Measurements from ENCODE around the gene DUSP6.

Gene DUSP6

GRCh38 chr12:89323568-89324218 lies 28.6 kb downstream of the DUSP6 start:
- no peak for TF ChIP-seq Cebpa-rat (IDR thresholded peaks at IDR 0.05)
- no peaks in the 10 kb centered on the region for H3K4me1 ChIP-seq
- no peaks in the 10 kb centered on the region for H3K27me3 ChIP-seq
- no peak overlapping the region for H3K4me3 ChIP-seq
- H3K4me2 ChIP-seq, result no peak overlapping the region
- no peak overlapping the region for H3K9ac ChIP-seq
- H4K20me1 ChIP-seq, result no peaks in the 10 kb centered on the region
- H3K9me3 ChIP-seq, result no peaks in the 10 kb centered on the region
- no peak overlapping the region for H3K27ac ChIP-seq
- H3K36me3 ChIP-seq, result no peaks in the 10 kb centered on the region

DNA sequence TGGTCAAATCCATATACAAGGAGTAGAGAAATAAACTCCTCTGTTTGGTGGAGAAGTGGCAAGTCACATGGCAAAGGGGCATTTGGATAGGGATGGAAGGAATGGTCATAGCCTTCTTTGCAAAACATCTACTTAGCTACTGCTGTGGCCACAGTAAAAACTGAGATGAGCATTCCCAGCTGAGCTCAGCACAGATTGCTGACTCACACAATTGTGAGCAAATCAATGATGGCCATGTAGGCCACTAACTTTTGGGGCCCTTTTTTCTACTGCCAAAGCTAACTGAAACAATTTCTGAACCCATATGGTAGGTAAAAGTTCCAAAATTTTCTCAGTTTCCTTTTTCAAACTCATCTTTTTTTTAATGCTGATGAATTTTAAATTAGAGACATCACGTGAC lies 31.6 kb downstream of the DUSP6 start:
- Histone ChIP-seq H3K4me2 (no peak overlapping the region), H3K4me3 (no peak overlapping the region), H4K20me1 (no peaks in the 10 kb centered on the region), H3K9me3 (no peaks in the 10 kb centered on the region), H3K4me1 (no peaks in the 10 kb centered on the region), H3K27ac (no peak overlapping the region), H3K9ac (no peak overlapping the region), H3K36me3 (no peaks in the 10 kb centered on the region), H3K27me3 (no peaks in the 10 kb centered on the region)
- TF ChIP-seq Cebpa-rat (IDR thresholded peaks at IDR 0.05), result no peak

- Histone ChIP-seq H3K4me3 (no peak overlapping the region), H3K4me2 (no peak overlapping the region), H3K27me3 (no peaks in the 10 kb centered on the region), H3K9ac (no peak overlapping the region), H3K27ac (no peak overlapping the region), H3K9me3 (no peaks in the 10 kb centered on the region), H3K4me1 (no peaks in the 10 kb centered on the region), H3K36me3 (no peaks in the 10 kb centered on the region), H4K20me1 (no peaks in the 10 kb centered on the region)
- TF ChIP-seq Cebpa-rat (IDR thresholded peaks at IDR 0.05), result no peak
Measured at GRCh38 chr12:89319606-89320005, 32.7 kb downstream of the DUSP6 start.

DNA sequence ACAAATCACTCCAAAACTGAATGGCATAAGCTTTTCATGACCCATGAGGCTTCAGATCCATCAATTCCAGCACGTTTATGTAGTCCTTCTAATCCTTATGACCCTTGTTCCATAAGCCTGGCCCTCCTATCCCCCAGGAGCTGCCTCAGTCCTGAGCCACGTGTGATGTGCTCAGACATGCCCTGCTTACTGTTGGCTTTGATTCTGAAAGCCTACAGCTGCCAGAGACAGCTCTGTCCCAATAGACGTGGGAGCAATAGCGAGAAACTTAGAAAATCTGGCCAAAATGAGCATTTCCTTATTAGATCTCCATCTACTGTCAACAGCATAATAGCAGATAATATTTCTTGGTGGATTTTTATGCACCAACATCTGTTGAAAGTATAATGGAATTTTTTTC lies 33.2 kb downstream of the DUSP6 start:
- no peaks in the 10 kb centered on the region for H3K36me3 ChIP-seq
- H3K4me2 ChIP-seq, result no peak overlapping the region
- no peak for TF ChIP-seq Cebpa-rat (IDR thresholded peaks at IDR 0.05)
- no peak overlapping the region for H3K4me3 ChIP-seq
- H3K4me1 ChIP-seq, result no peaks in the 10 kb centered on the region
- H3K27ac ChIP-seq, result no peak overlapping the region
- no peaks in the 10 kb centered on the region for H3K9me3 ChIP-seq
- H4K20me1 ChIP-seq, result no peaks in the 10 kb centered on the region
- no peak overlapping the region for H3K9ac ChIP-seq
- H3K27me3 ChIP-seq, result no peaks in the 10 kb centered on the region

DNA sequence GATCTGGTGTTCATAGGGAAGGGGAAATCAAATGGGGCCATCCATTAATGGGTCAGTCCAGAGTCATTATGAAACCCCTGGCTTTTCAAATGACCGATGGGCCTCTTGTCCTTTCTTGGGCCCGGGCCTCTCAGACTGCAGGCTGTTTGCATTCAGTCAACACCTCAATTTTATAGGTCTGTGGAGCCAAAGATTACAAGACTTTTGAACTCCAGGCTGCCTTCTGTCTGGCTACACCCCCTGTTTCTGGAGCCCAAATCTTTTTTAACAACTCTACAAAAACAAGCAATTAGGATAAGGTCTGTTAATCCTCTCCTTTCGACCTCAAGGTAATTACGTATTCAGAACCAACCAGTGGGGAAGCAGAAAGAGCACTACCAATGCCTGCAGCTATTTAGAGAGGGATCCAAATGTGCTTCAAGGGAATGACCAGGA lies 35.6 kb downstream of the DUSP6 start:
- TF ChIP-seq Cebpa-rat (IDR thresholded peaks at IDR 0.05), result no peak
- Histone ChIP-seq H3K27ac (no peak overlapping the region), H3K9me3 (no peaks in the 10 kb centered on the region), H3K27me3 (no peaks in the 10 kb centered on the region), H3K9ac (no peak overlapping the region), H3K4me2 (no peak overlapping the region), H3K4me3 (no peak overlapping the region), H3K36me3 (no peaks in the 10 kb centered on the region), H4K20me1 (no peaks in the 10 kb centered on the region), H3K4me1 (no peaks in the 10 kb centered on the region)

DNA sequence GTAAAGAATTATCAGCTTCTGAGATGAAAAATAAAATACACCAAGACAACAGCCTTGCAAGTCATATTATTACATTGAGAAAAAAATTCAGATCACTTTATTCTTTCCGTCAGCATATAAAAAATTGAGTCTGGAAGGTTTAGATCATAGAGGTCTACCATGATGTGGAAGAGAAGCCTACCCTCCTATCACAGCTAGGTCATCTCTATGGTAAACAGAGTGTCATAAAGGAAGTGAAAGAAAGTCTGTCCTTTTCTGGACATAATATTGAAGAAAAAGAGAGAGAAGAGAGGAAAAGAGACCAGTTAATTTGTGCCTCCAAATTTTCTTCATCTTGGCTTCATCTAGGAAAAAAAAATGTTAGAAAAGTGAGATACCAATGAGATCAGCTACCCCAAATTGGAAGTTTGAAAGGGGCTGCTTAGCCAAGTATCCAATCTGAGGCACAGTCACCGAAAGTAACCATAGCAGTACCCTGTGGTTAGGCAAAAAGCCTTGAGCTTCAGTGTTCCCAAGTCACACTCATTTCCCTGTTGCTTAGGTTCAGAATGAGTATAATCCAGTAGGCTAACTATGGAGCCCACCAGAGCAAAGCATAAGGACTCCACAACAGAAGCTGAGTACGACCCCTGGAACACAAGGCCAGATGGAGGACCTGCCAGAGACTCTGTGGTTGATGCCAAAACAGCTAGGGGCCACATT lies 38.1 kb downstream of the DUSP6 start:
- Histone ChIP-seq H3K27ac (no peak overlapping the region), H3K27me3 (no peaks in the 10 kb centered on the region), H3K4me3 (no peak overlapping the region), H4K20me1 (no peaks in the 10 kb centered on the region), H3K9ac (no peak overlapping the region), H3K4me1 (no peaks in the 10 kb centered on the region), H3K9me3 (no peaks in the 10 kb centered on the region), H3K36me3 (no peaks in the 10 kb centered on the region), H3K4me2 (no peak overlapping the region)
- TF ChIP-seq Cebpa-rat (IDR thresholded peaks at IDR 0.05), result no peak

- no peak overlapping the region for H3K4me3 ChIP-seq
- no peaks in the 10 kb centered on the region for H3K9me3 ChIP-seq
- no peaks in the 10 kb centered on the region for H3K27me3 ChIP-seq
- no peak overlapping the region for H3K27ac ChIP-seq
- TF ChIP-seq Cebpa-rat (IDR thresholded peaks at IDR 0.05), result no peak
- no peak overlapping the region for H3K4me2 ChIP-seq
- no peaks in the 10 kb centered on the region for H4K20me1 ChIP-seq
- no peaks in the 10 kb centered on the region for H3K36me3 ChIP-seq
- no peaks in the 10 kb centered on the region for H3K4me1 ChIP-seq
- H3K9ac ChIP-seq, result no peak overlapping the region
Measured at GRCh38 chr12:89311703-89312293, 40.5 kb downstream of the DUSP6 start.

DNA sequence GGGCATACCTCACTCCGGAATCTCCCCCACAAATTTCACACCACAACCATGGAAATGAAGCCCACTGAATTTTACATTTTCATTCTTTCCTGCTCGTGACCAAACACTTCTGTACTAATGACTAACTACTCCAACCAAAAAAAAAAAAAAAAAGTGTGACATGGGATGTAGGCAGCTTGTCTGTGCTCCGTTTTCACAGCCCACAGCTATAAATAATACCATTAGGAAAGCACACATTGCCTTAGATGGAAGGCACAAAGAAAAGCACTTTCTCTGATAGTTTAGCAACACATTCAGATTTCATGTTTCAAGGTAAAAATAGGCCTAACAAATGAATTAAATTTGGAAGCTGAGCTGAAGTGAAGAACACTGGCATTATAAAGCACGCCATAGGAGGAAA lies 42.5 kb downstream of the DUSP6 start:
- H3K27ac ChIP-seq, result no peak overlapping the region
- no peak for TF ChIP-seq Cebpa-rat (IDR thresholded peaks at IDR 0.05)
- no peak overlapping the region for H3K4me3 ChIP-seq

GRCh38 chr12:89309440-89309802 lies 42.9 kb downstream of the DUSP6 start:
- Histone ChIP-seq H3K27me3 (no peaks in the 10 kb centered on the region), H3K9ac (no peak overlapping the region), H3K4me1 (no peaks in the 10 kb centered on the region), H3K4me3 (no peak overlapping the region), H3K4me2 (no peak overlapping the region), H3K9me3 (no peaks in the 10 kb centered on the region), H3K36me3 (no peaks in the 10 kb centered on the region), H4K20me1 (no peaks in the 10 kb centered on the region), H3K27ac (no peak overlapping the region)
- TF ChIP-seq Cebpa-rat (IDR thresholded peaks at IDR 0.05), result no peak

More for the DNA sequence above, 42.5 kb downstream of the DUSP6 start:
- Histone ChIP-seq H3K4me1 (no peaks in the 10 kb centered on the region), H3K4me2 (no peak overlapping the region), H3K27me3 (no peaks in the 10 kb centered on the region), H3K36me3 (no peaks in the 10 kb centered on the region), H4K20me1 (no peaks in the 10 kb centered on the region), H3K9ac (no peak overlapping the region), H3K9me3 (no peaks in the 10 kb centered on the region)

DNA sequence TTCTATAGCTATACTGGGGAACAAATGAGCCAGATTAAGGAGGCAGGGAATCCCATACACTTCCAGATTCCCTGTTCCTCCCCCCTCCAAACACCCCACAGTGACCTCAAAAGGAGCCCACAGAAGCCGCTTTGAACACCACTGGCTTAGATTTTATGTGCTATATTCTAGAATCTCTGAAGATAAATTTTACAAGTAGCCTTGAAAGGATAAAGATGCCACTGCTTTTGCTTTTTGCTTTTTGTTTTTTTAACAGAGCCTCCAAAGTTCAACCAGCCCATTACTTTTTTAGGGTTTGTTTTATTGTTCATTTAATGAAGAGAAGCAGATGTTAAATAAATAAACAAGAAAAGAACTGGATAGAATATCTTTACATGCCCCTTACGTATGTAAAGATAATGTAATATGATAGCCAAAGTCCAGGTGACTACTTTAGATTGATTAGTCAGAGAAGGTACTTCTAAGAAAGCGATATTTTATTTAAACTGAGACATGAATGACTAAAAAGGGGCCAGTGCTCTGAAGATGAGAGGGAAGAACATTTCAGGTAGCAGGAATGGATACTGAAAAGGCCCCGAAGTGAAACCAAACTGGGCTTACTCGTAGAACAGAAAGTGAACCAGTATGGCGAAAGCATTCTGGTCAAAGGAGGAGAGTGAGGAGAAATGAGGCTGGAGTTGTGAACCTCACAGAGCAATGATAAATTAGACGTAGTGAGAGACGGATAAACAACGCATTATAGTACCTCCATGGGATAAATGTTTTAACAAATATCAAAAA lies 44.6 kb downstream of the DUSP6 start:
- Histone ChIP-seq H3K27ac (no peak overlapping the region), H3K36me3 (no peaks in the 10 kb centered on the region), H3K27me3 (no peaks in the 10 kb centered on the region), H3K9ac (no peak overlapping the region), H3K4me3 (no peak overlapping the region), H3K9me3 (no peaks in the 10 kb centered on the region), H3K4me2 (no peak overlapping the region), H4K20me1 (no peaks in the 10 kb centered on the region), H3K4me1 (no peaks in the 10 kb centered on the region)
- TF ChIP-seq Cebpa-rat (IDR thresholded peaks at IDR 0.05), result no peak

All from BLaER1 (cell line).